GM21447 (cell line): ENCODE measurements around the gene PLEKHG3.
"Not testable (repeated sequence)": the region's sequence is repeated elsewhere in the genome, so short reads cannot be mapped to it uniquely, and the experiment has no call there.

Source experiments
- ATAC-seq: cut with Tn5 transposase; IDR thresholded peaks from one replicate; pipeline ENCODE4 v1.9.1; 2021; ENCODE audit not compliant: unreplicated experiment

Gene PLEKHG3

GRCh38 chr14:64686282-64686615 is 18.0 kb upstream of the PLEKHG3 start:
- no peak for ATAC-seq

- ATAC-seq, result no peak
Observed at GRCh38 chr14:64688031-64688430, 16.2 kb upstream of the PLEKHG3 start.

- ATAC-seq, result no peak
Observed at GRCh38 chr14:64688811-64689281, 15.4 kb upstream of the PLEKHG3 start.

- no peak for ATAC-seq
Observed at GRCh38 chr14:64689289-64689688, 14.9 kb upstream of the PLEKHG3 start.

GRCh38 chr14:64690607-64691006 is 13.6 kb upstream of the PLEKHG3 start:
- not testable (repeated sequence) for ATAC-seq

GRCh38 chr14:64691376-64691775 is 12.8 kb upstream of the PLEKHG3 start:
- ATAC-seq, result no peak

- ATAC-seq, result no peak
Observed at GRCh38 chr14:64692189-64692985, 11.8 kb upstream of the PLEKHG3 start.

- ATAC-seq, result no peak
Observed at GRCh38 chr14:64692986-64693809, 11.0 kb upstream of the PLEKHG3 start.

GRCh38 chr14:64693810-64694165 is 10.4 kb upstream of the PLEKHG3 start:
- ATAC-seq, result no peak

GRCh38 chr14:64695071-64695470 is 9.2 kb upstream of the PLEKHG3 start:
- no peak for ATAC-seq

- no peak for ATAC-seq
Observed at GRCh38 chr14:64696355-64696857, 7.8 kb upstream of the PLEKHG3 start.

- no peak for ATAC-seq
Observed at GRCh38 chr14:64698903-64699302, 5.3 kb upstream of the PLEKHG3 start.

GRCh38 chr14:64700290-64700689 is 3.9 kb upstream of the PLEKHG3 start:
- ATAC-seq, result no peak

GRCh38 chr14:64700894-64701293 is 3.3 kb upstream of the PLEKHG3 start:
- ATAC-seq, result no peak

- ATAC-seq, result no peak
Observed at GRCh38 chr14:64701660-64702059, 2.6 kb upstream of the PLEKHG3 start.

GRCh38 chr14:64702493-64703394 is 1.5 kb upstream of the PLEKHG3 start:
- no peak for ATAC-seq

- ATAC-seq, result no peak
Observed at GRCh38 chr14:64703395-64704142, 655 bp upstream of the PLEKHG3 start.

- ATAC-seq, result no peak
Observed at GRCh38 chr14:64704743-64705380, 638 bp downstream of the PLEKHG3 start.

GRCh38 chr14:64705381-64706118 is 1.3 kb downstream of the PLEKHG3 start:
- ATAC-seq, result no peak
